Activated CD8-positive, alpha-beta T cell treated with anti-CD3 and anti-CD28 coated beads for 36 hours (primary cell): ENCODE measurements around the gene PPFIBP1. TPM values are rescaled to one million over a fixed set of nuclear protein-coding genes. Genes with fewer than 3 reads are reported as not detected.
"Not testable (repeated sequence)": the region's sequence is repeated elsewhere in the genome, so short reads cannot be mapped to it uniquely, and the experiment has no call there.

Source experiments
- ATAC-seq: fragments of 200-7000 bp; cut with Tn5 transposase; one replicate; pipeline ENCODE4 v1.10.0; 2021; ENCODE audit warnings: mild to moderate bottlenecking, moderate library complexity
- CTCF ChIA-PET: fragments of 350-600 bp; sonication (Branson Sonifier 250); formaldehyde crosslinking; loops from one replicate; lab custom pipeline; 2021; ENCODE audit warnings: antibody characterized with exemption; lab: Charles Lee
- POLR2A ChIA-PET: fragments of 350-600 bp; sonication (Branson Sonifier 250); formaldehyde crosslinking; loops from one replicate; lab custom pipeline; 2021; ENCODE audit warnings: antibody characterized with exemption; lab: Charles Lee
- DNase-seq: peaks from one replicate; pipeline ENCODE4 v3.0.0-alpha.2; 2020
- H3K27ac Mint-ChIP-seq: one replicate; pipeline ENCODE4 v1.8.0; 2021; ENCODE audit warnings: mild to moderate bottlenecking, mixed read lengths
- H3K27me3 Mint-ChIP-seq: one replicate; pipeline ENCODE4 v1.8.0; 2021; ENCODE audit warnings: mixed read lengths
- H3K36me3 Mint-ChIP-seq: one replicate; pipeline ENCODE4 v1.8.0; 2021; ENCODE audit warnings: low read depth, mixed read lengths
- H3K4me1 Mint-ChIP-seq: one replicate; pipeline ENCODE4 v1.8.0; 2021; ENCODE audit warnings: low read depth, mixed read lengths
- H3K4me3 Mint-ChIP-seq: one replicate; pipeline ENCODE4 v1.8.0; 2021; ENCODE audit warnings: mild to moderate bottlenecking, moderate library complexity, mixed read lengths
- H3K9me3 Mint-ChIP-seq: one replicate; pipeline ENCODE4 v1.8.0; 2021; ENCODE audit warnings: mixed read lengths
- intact Hi-C: fragments of 100-400 bp; cut with micrococcal nuclease; formaldehyde crosslinking; loops from one replicate; pipeline ENCODE4 v1.10.0; 2022
- total RNA-seq, 2 experiments: library from RNA; stranded (reverse); gene quantifications; one replicate each; pipeline ENCODE4 v1.2.3, GENCODE V29; 2021
- TF ChIP-seq, protein P1 (sequence below): fragments of 200-600 bp; IDR thresholded peaks from one replicate; pipeline ENCODE4 v1.8.0; 2022; ENCODE audit warnings: antibody characterized with exemption, mild to moderate bottlenecking

PPFIBP1 gene
- total RNA-seq, 2 experiments from 2014 or later = 6.6 to 8.8 TPM

DNA sequence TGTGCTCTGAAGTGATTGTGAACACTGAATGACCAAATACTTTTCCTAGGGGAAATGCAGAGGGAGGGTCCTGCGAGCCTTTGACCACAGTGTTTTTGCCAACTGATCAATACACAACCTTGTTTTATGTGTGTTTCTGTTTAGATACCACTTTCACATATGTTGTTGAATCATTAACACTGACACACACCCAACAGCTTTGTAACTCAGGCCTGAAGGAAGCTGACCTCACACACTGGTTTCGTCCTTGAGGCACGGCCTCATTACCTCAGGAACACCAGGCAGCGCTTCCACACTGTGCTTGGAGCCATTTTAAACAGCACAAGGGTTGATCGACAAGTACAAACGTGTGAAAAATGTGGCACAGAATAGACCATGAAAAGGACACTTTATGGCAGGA lies 60.0 kb downstream of the PPFIBP1 start:
- no peaks in the 10 kb centered on the region for H3K9me3 Mint-ChIP-seq
- no peaks in the 10 kb centered on the region for H3K27me3 Mint-ChIP-seq
- ATAC-seq (no peak), DNase-seq (no peak)
- H3K4me1 Mint-ChIP-seq = peaks cover 23% of the 10 kb centered on the region
- TF ChIP-seq, protein P1, sequence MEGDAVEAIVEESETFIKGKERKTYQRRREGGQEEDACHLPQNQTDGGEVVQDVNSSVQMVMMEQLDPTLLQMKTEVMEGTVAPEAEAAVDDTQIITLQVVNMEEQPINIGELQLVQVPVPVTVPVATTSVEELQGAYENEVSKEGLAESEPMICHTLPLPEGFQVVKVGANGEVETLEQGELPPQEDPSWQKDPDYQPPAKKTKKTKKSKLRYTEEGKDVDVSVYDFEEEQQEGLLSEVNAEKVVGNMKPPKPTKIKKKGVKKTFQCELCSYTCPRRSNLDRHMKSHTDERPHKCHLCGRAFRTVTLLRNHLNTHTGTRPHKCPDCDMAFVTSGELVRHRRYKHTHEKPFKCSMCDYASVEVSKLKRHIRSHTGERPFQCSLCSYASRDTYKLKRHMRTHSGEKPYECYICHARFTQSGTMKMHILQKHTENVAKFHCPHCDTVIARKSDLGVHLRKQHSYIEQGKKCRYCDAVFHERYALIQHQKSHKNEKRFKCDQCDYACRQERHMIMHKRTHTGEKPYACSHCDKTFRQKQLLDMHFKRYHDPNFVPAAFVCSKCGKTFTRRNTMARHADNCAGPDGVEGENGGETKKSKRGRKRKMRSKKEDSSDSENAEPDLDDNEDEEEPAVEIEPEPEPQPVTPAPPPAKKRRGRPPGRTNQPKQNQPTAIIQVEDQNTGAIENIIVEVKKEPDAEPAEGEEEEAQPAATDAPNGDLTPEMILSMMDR = no peak
- intact Hi-C loops = no loop called here
- H3K36me3 Mint-ChIP-seq = peaks cover 2% of the 10 kb centered on the region
- CTCF ChIA-PET = no interaction called here
- no peak overlapping the region for H3K27ac Mint-ChIP-seq
- H3K4me3 Mint-ChIP-seq = no peak overlapping the region
- POLR2A ChIA-PET = no interaction called here

- peaks cover 23% of the 10 kb centered on the region for H3K4me1 Mint-ChIP-seq
- no peak overlapping the region for H3K4me3 Mint-ChIP-seq
- TF ChIP-seq, protein P1 = no peak
- DNase-seq (no peak), ATAC-seq (no peak)
- H3K9me3 Mint-ChIP-seq = no peaks in the 10 kb centered on the region
- H3K27ac Mint-ChIP-seq = no peak overlapping the region
- ChIA-PET CTCF (no interaction called here), POLR2A (no interaction called here)
- H3K36me3 Mint-ChIP-seq = no peaks in the 10 kb centered on the region
- intact Hi-C loops = no loop called here
- no peaks in the 10 kb centered on the region for H3K27me3 Mint-ChIP-seq
These were observed 61.8 kb downstream of the PPFIBP1 start for GRCh38 chr12:27585739-27586265.

DNA sequence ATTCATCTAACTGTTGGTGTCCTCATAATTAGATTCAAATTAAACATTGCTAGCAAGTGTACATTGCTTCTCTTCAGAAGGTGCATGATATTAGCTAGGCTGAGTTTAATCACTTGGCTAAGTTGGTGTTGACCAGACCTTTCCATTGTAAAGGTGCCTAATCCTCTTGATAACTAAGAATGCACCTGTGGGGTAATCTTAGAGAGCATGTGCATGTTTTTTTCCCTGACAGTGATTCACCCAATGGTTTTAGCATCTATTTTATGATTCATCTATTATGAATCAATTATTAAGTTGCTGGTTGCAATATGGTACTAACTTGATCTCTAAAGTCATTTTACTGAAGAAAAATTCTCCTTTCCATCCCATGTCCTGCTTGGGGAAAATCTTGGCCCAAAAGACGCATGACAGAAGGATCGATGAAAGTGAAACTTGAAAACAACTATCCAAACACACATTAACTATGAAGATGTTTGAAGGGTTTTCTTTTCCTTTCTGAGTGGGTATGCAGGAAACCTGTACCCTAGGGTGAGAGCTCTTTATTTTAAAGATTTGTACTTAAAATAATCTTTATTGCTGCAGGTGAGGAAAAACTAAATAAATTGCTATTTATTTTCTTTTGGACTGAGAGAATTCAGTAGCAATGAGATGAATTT lies 64.2 kb downstream of the PPFIBP1 start:
- H3K9me3 Mint-ChIP-seq, CTCF ChIA-PET, POLR2A ChIA-PET, H3K36me3 Mint-ChIP-seq, H3K27me3 Mint-ChIP-seq, DNase-seq, intact Hi-C loops: not testable (repeated sequence)
- ATAC-seq = peak; percentile 64
- Mint-ChIP-seq H3K4me1 (peaks cover 15% of the 10 kb centered on the region), H3K4me3 (peak overlapping the region; percentile 45), H3K27ac (peak overlapping the region; percentile 56)

DNA sequence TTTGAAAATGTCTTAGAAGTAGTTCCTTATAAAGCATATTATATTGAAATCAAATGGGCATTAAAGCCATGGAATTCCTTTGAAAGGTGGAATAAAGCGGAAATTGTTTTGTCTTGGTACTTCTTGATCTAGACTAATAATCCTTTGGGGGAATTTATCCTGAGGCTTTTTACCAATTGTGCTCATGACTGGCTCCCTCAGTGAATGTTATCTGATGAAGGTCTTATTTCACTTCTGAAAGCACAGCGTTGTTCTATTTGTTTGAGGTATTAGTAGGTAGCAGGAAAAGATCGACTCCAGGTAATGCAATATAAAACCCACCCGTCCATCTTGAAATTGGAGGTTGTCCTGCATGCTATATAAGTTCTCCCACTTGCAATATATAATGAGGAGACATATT lies 64.8 kb downstream of the PPFIBP1 start:
- intact Hi-C loops = no loop called here

GRCh38 chr12:27589419-27589818 lies 65.4 kb downstream of the PPFIBP1 start:
- DNase-seq = no peak
- CTCF ChIA-PET = no interaction called here
- no peak overlapping the region for H3K4me3 Mint-ChIP-seq
- intact Hi-C loops = no loop called here
- H3K27ac Mint-ChIP-seq = no peak overlapping the region
- ATAC-seq = no peak
- POLR2A ChIA-PET = no interaction called here
- no peaks in the 10 kb centered on the region for H3K9me3 Mint-ChIP-seq
- TF ChIP-seq, protein P1 = no peak
- peaks cover 15% of the 10 kb centered on the region for H3K4me1 Mint-ChIP-seq
- no peaks in the 10 kb centered on the region for H3K36me3 Mint-ChIP-seq
- H3K27me3 Mint-ChIP-seq = no peaks in the 10 kb centered on the region

More for the DNA sequence above, 64.8 kb downstream of the PPFIBP1 start:
- Mint-ChIP-seq H3K27ac (no peak overlapping the region), H3K27me3 (no peaks in the 10 kb centered on the region), H3K4me3 (no peak overlapping the region), H3K9me3 (no peaks in the 10 kb centered on the region), H3K4me1 (peaks cover 15% of the 10 kb centered on the region), H3K36me3 (no peaks in the 10 kb centered on the region)
- no peak for ATAC-seq
- ChIA-PET POLR2A (no interaction called here), CTCF (no interaction called here)
- no peak for DNase-seq
- TF ChIP-seq, protein P1 = no peak

DNA sequence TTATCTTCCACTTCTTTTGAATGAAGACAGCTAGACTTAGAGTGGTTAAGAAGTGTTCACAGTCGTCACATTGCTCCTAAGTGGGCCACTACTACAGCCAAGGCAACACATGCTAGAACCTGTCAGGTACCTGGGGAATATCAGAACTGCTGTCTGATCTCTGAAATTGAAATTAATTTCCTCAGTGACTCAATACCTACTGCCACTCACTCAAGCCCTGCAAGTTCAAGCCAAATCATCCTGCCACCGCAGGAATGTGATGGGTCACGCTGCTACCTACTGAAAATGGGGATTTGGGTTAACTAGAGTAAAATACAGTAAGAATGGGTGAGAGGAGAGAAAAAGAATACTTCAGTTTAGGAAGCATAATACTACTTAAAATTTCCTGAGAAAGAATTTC lies 67.7 kb downstream of the PPFIBP1 start:
- intact Hi-C loops = not testable (repeated sequence)

More for the DNA sequence above, 67.7 kb downstream of the PPFIBP1 start:
- H3K36me3 Mint-ChIP-seq, CTCF ChIA-PET, POLR2A ChIA-PET, H3K9me3 Mint-ChIP-seq, H3K4me3 Mint-ChIP-seq, H3K27me3 Mint-ChIP-seq, H3K27ac Mint-ChIP-seq, DNase-seq, ATAC-seq: not testable (repeated sequence)
- H3K4me1 Mint-ChIP-seq = peaks cover 15% of the 10 kb centered on the region
